PC-3 (cell line): Measurements from ENCODE around the gene JTB. TPM values are rescaled to one million over a fixed set of nuclear protein-coding genes. Genes with fewer than 3 reads are reported as not detected.

Experiments used
- ATAC-seq: fragments of 200-7000 bp; cut with Tn5 transposase; 2 replicates; pipeline ENCODE4 v1.9.1; 2020; ENCODE audit warnings: mild to moderate bottlenecking, moderate library complexity
- BruUV-seq: library from RNA; stranded (reverse); fragments of 400-500 nt; replicated peaks from 2 replicates; lab custom pipeline; 2021; lab: Mats Ljungman, UMichigan
- CTCF ChIA-PET: fragments of 300-600 bp; sonication (Branson Sonifier 250); formaldehyde crosslinking; loops from one replicate; lab custom pipeline; 2022; ENCODE audit warnings: antibody characterized with exemption; lab: Charles Lee
- POLR2A ChIA-PET: fragments of 300-600 bp; sonication (Branson Sonifier 250); formaldehyde crosslinking; loops from one replicate; lab custom pipeline; 2022; ENCODE audit warnings: antibody characterized with exemption; ENCODE audit not compliant: unreplicated experiment; lab: Charles Lee
- DNase-seq: peaks from one replicate; pipeline ENCODE4 v3.0.0-alpha.2; 2015
- H2AFZ ChIP-seq: fragments of 300-600 bp; sonication (generic); 2 replicates; pipeline ENCODE4 v1.6.0; 2016; ENCODE audit warnings: antibody characterized with exemption, low read length
- H3F3A ChIP-seq: fragments of 300-600 bp; sonication (generic); one replicate; pipeline ENCODE4 v1.6.0; 2017; ENCODE audit warnings: antibody characterized with exemption, low read length, control low read depth, mild to moderate bottlenecking; ENCODE audit not compliant: unreplicated experiment
- H3K27ac ChIP-seq: fragments of 300-600 bp; sonication (generic); 2 replicates; pipeline ENCODE4 v1.5.1; 2016; ENCODE audit warnings: mild to moderate bottlenecking, low read length
- H3K27me3 ChIP-seq: fragments of 300-600 bp; sonication (generic); 2 replicates; pipeline ENCODE4 v1.6.1; 2016; ENCODE audit warnings: low read length, mixed read lengths
- H3K36me3 ChIP-seq: fragments of 300-600 bp; sonication (generic); 2 replicates; pipeline ENCODE4 v1.6.1; 2016; ENCODE audit warnings: low read depth, mixed run types, low read length, mixed read lengths
- H3K4me1 ChIP-seq: fragments of 300-600 bp; sonication (generic); 2 replicates; pipeline ENCODE4 v1.5.1; 2016; ENCODE audit warnings: low read length; ENCODE audit not compliant: insufficient read depth
- H3K4me2 ChIP-seq: fragments of 300-600 bp; sonication (generic); 2 replicates; pipeline ENCODE4 v1.6.0; 2016; ENCODE audit warnings: low read length
- H3K4me3 ChIP-seq: fragments of 300-600 bp; sonication (generic); 2 replicates; pipeline ENCODE4 v1.5.1; 2016; ENCODE audit warnings: mild to moderate bottlenecking, low read length, mixed read lengths
- H3K79me2 ChIP-seq: fragments of 300-600 bp; sonication (generic); 2 replicates; pipeline ENCODE4 v1.6.1; 2017; ENCODE audit warnings: low read length, mixed read lengths
- H3K9ac ChIP-seq: fragments of 300-600 bp; sonication (generic); 2 replicates; pipeline ENCODE4 v1.6.0; 2016; ENCODE audit warnings: mild to moderate bottlenecking, low read length
- H3K9me2 ChIP-seq: fragments of 300-600 bp; sonication (generic); replicated peaks from 2 replicates; pipeline ENCODE4 v1.6.1; 2016; ENCODE audit warnings: mixed run types, low read length, mixed read lengths
- H3K9me3 ChIP-seq: fragments of 300-600 bp; sonication (generic); 2 replicates; pipeline ENCODE4 v1.6.1; 2016; ENCODE audit warnings: low read length, mixed read lengths
- H4K20me1 ChIP-seq: fragments of 300-600 bp; sonication (generic); 2 replicates; pipeline ENCODE4 v1.6.1; 2016; ENCODE audit warnings: low read length, mixed read lengths
- EZH2 ChIP-seq: fragments of 300-600 bp; sonication (generic); IDR thresholded peaks from one replicate; pipeline ENCODE4 v1.6.1; 2017; ENCODE audit warnings: antibody characterized with exemption, mild to moderate bottlenecking, low read length; ENCODE audit not compliant: unreplicated experiment
- EZH2phosphoT487 ChIP-seq: fragments of 300-600 bp; sonication (generic); IDR thresholded peaks from 2 replicates; pipeline ENCODE4 v1.6.1; 2018; ENCODE audit warnings: mild to moderate bottlenecking, antibody characterized with exemption, low read length, borderline replicate concordance
- intact Hi-C: fragments of 100-400 bp; cut with micrococcal nuclease; formaldehyde crosslinking; loops from 2 replicates; pipeline ENCODE4 v1.9.0; 2023
- total RNA-seq: library from RNA; depleted of rRNA; stranded (reverse); fragments of >200 nt; gene quantifications from 2 replicates; pipeline ENCODE4 v1.2.3, GENCODE V29; 2014
- TF ChIP-seq, protein P1 (sequence below): fragments of 300-600 bp; sonication (generic); conservative IDR thresholded peaks from 2 replicates; pipeline ENCODE4 v1.5.1; 2017; ENCODE audit warnings: antibody characterized with exemption, low read depth, mild to moderate bottlenecking, low read length

JTB gene
- total RNA-seq, 1 experiment from 2014 or later, result 377 TPM

DNA sequence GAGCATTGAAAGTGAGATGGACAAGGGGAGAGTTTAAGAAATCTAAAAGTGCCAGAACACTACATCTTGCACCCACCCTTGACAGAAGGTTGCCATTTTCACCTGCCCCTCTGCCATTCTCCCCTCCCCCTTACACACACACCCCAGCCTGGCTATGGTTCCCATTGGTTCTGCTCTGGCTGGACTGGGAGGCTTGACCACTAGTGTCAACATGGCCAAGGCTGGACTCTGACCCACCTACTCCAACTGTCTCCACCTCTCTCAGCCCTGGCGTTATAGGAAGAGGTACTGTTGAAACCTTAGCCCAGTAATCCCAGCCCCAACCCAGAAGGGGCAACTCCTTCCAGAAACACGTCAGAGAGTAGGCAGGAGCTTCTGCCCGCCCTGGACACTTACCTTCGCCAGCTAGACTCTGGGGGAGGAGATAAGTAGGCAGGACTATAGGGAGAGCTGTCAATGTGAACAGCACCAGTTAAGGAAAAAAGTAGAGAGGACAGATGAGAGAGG is 23.6 kb downstream of the JTB start:
- Histone ChIP-seq H2AFZ (no peak overlapping the region), H3K4me1 (peaks cover 25% of the 10 kb centered on the region), H3K9ac (no peak overlapping the region), H3F3A (peaks cover 2% of the 10 kb centered on the region), H3K4me2 (no peak overlapping the region), H4K20me1 (peaks cover 10% of the 10 kb centered on the region), H3K9me3 (no peaks in the 10 kb centered on the region), H3K79me2 (peaks cover 50% of the 10 kb centered on the region), H3K27me3 (no peaks in the 10 kb centered on the region), H3K9me2 (no peaks in the 10 kb centered on the region), H3K4me3 (no peak overlapping the region), H3K27ac (no peak overlapping the region), H3K36me3 (peaks cover 26% of the 10 kb centered on the region; the same call in 1 of the 2 replicates)
- BruUV-seq, result no TSS peak
- TF ChIP-seq, protein P1, sequence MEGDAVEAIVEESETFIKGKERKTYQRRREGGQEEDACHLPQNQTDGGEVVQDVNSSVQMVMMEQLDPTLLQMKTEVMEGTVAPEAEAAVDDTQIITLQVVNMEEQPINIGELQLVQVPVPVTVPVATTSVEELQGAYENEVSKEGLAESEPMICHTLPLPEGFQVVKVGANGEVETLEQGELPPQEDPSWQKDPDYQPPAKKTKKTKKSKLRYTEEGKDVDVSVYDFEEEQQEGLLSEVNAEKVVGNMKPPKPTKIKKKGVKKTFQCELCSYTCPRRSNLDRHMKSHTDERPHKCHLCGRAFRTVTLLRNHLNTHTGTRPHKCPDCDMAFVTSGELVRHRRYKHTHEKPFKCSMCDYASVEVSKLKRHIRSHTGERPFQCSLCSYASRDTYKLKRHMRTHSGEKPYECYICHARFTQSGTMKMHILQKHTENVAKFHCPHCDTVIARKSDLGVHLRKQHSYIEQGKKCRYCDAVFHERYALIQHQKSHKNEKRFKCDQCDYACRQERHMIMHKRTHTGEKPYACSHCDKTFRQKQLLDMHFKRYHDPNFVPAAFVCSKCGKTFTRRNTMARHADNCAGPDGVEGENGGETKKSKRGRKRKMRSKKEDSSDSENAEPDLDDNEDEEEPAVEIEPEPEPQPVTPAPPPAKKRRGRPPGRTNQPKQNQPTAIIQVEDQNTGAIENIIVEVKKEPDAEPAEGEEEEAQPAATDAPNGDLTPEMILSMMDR, result no peak
- TF ChIP-seq EZH2phosphoT487 (no peak), EZH2 (no peak)
- ChIA-PET CTCF (no interaction called here), POLR2A (no interaction called here)
- DNase-seq (no peak), ATAC-seq (no peak)
- intact Hi-C loops, result no loop called here

DNA sequence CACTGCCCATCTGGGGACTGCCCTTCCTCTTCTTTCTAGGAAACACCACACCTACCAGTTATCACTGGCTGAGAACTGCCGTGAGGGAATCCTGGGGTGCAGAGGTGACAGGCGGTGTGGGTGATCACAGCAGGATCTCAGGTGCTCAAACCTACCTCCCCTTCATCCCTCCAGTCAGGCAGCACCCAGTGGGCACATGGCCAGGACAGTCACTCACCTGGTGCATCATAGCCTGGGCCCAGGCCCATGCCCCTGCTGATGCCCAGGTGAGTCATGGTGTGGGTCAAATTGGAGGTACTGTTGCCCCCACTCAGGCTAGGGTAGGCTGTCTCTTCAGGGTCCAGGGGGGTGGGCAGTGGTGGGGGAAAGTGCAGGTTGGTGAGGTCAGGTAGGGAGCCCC is 25.7 kb downstream of the JTB start:
- Histone ChIP-seq H3K27me3 (no peaks in the 10 kb centered on the region), H3K79me2 (peaks cover 35% of the 10 kb centered on the region), H3K36me3 (peaks cover 33% of the 10 kb centered on the region; the same call in 1 of the 2 replicates), H3K9me3 (no peaks in the 10 kb centered on the region), H3K4me3 (no peak overlapping the region), H2AFZ (no peak overlapping the region), H4K20me1 (peaks cover 8% of the 10 kb centered on the region), H3K4me2 (no peak overlapping the region), H3K9me2 (no peaks in the 10 kb centered on the region), H3F3A (no peaks in the 10 kb centered on the region), H3K27ac (no peak overlapping the region), H3K4me1 (peaks cover 19% of the 10 kb centered on the region), H3K9ac (no peak overlapping the region)
- ChIA-PET CTCF (no interaction called here), POLR2A (no interaction called here)
- intact Hi-C loops, result no loop called here
- TF ChIP-seq, protein P1, result no peak
- TF ChIP-seq EZH2, result no peak
- no peak for TF ChIP-seq EZH2phosphoT487
- peak; percentile 88 for DNase-seq
- BruUV-seq, result no TSS peak
- ATAC-seq, result peak; percentile 49

DNA sequence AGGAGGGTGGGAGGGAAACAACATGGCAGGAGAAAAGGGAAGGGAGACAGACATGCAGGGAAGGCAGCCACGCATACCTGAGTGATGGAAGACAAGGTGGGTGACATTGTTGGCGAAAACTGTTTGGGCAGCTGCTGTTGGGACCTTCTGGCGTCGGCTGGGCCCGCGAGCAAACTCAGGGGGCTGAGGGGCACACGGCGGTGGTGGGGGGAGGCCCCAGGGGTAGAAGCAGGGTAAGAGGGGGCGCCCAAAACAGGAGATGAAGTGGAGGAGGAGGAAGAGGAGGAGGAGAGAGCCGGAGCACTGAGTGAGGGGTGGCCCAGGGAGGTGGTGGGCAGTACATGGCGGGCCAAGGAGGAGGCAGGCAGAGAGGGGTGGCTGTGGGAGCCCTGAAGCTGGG is 26.3 kb downstream of the JTB start:
- H3K9me3 ChIP-seq, result no peaks in the 10 kb centered on the region
- H3K9ac ChIP-seq, result no peak overlapping the region
- peaks cover 14% of the 10 kb centered on the region for H3K4me1 ChIP-seq
- H3K9me2 ChIP-seq, result no peaks in the 10 kb centered on the region
- H3K27me3 ChIP-seq, result no peaks in the 10 kb centered on the region
- H3K36me3 ChIP-seq, result peaks cover 33% of the 10 kb centered on the region; the same call in 1 of the 2 replicates
- BruUV-seq, result no TSS peak
- H3K79me2 ChIP-seq, result peaks cover 29% of the 10 kb centered on the region
- TF ChIP-seq, protein P1, result no peak
- TF ChIP-seq EZH2 (no peak), EZH2phosphoT487 (no peak)
- no peak overlapping the region for H3K4me3 ChIP-seq
- no peak overlapping the region for H3K27ac ChIP-seq
- H4K20me1 ChIP-seq, result peaks cover 2% of the 10 kb centered on the region
- ATAC-seq (no peak), DNase-seq (no peak)
- H3K4me2 ChIP-seq, result no peak overlapping the region
- ChIA-PET CTCF (no interaction called here), POLR2A (no interaction called here)
- intact Hi-C loops, result no loop called here
- no peak overlapping the region for H2AFZ ChIP-seq
- H3F3A ChIP-seq, result no peaks in the 10 kb centered on the region
